ENCODE data around the gene SMOC2. TPM values are rescaled to one million over a fixed set of nuclear protein-coding genes. Genes with fewer than 3 reads are reported as not detected.
"Not testable (repeated sequence)": the region's sequence is repeated elsewhere in the genome, so short reads cannot be mapped to it uniquely, and the experiment has no call there.

The SMOC2 gene
- total RNA-seq, 2 experiments from 2014 or later = not detected

GRCh38 chr6:168530653-168531071 lies 89.7 kb downstream of the SMOC2 start:
- CTCF ChIA-PET = no interaction called here
- no peak overlapping the region for H3K27ac Mint-ChIP-seq
- H3K9me3 Mint-ChIP-seq (ENCODE audit: low read depth) = no peaks in the 10 kb centered on the region
- no peaks in the 10 kb centered on the region for H3K36me3 Mint-ChIP-seq
- H3K4me1 Mint-ChIP-seq = no peaks in the 10 kb centered on the region
- DNase-seq (no peak), ATAC-seq (no peak)
- no peak overlapping the region for H3K4me3 Mint-ChIP-seq
- no peaks in the 10 kb centered on the region for H3K27me3 Mint-ChIP-seq

GRCh38 chr6:168532070-168532469 lies 91.1 kb downstream of the SMOC2 start:
- CTCF ChIA-PET = no interaction called here
- H3K36me3 Mint-ChIP-seq = no peaks in the 10 kb centered on the region
- H3K4me1 Mint-ChIP-seq = no peaks in the 10 kb centered on the region
- DNase-seq = no peak
- no peak overlapping the region for H3K27ac Mint-ChIP-seq
- ATAC-seq = no peak
- H3K27me3 Mint-ChIP-seq = no peaks in the 10 kb centered on the region
- H3K4me3 Mint-ChIP-seq = no peak overlapping the region
- no peaks in the 10 kb centered on the region for H3K9me3 Mint-ChIP-seq (ENCODE audit: low read depth)

GRCh38 chr6:168533414-168533813 lies 92.4 kb downstream of the SMOC2 start:
- H3K4me1 Mint-ChIP-seq = no peaks in the 10 kb centered on the region
- H3K4me3 Mint-ChIP-seq = no peak overlapping the region
- CTCF ChIA-PET = no interaction called here
- no peak for ATAC-seq
- H3K36me3 Mint-ChIP-seq = no peaks in the 10 kb centered on the region
- H3K27ac Mint-ChIP-seq = no peak overlapping the region
- H3K27me3 Mint-ChIP-seq = no peaks in the 10 kb centered on the region
- no peak for DNase-seq
- no peaks in the 10 kb centered on the region for H3K9me3 Mint-ChIP-seq (ENCODE audit: low read depth)

- no peaks in the 10 kb centered on the region for H3K4me1 Mint-ChIP-seq
- no peaks in the 10 kb centered on the region for H3K9me3 Mint-ChIP-seq (ENCODE audit: low read depth)
- CTCF ChIA-PET = no interaction called here
- H3K27me3 Mint-ChIP-seq = no peaks in the 10 kb centered on the region
- H3K4me3 Mint-ChIP-seq = no peak overlapping the region
- ATAC-seq (no peak), DNase-seq (no peak)
- H3K36me3 Mint-ChIP-seq = no peaks in the 10 kb centered on the region
- H3K27ac Mint-ChIP-seq = no peak overlapping the region
These were observed 93.3 kb downstream of the SMOC2 start for GRCh38 chr6:168534265-168534664.

GRCh38 chr6:168535711-168536110 lies 94.7 kb downstream of the SMOC2 start:
- CTCF ChIA-PET = no interaction called here
- ATAC-seq (no peak), DNase-seq (no peak)
- no peak overlapping the region for H3K27ac Mint-ChIP-seq
- H3K9me3 Mint-ChIP-seq (ENCODE audit: low read depth) = no peaks in the 10 kb centered on the region
- no peaks in the 10 kb centered on the region for H3K27me3 Mint-ChIP-seq
- H3K4me3 Mint-ChIP-seq = no peak overlapping the region
- H3K4me1 Mint-ChIP-seq = no peaks in the 10 kb centered on the region
- H3K36me3 Mint-ChIP-seq = no peaks in the 10 kb centered on the region

GRCh38 chr6:168536196-168536595 lies 95.2 kb downstream of the SMOC2 start:
- no peaks in the 10 kb centered on the region for H3K4me1 Mint-ChIP-seq
- H3K36me3 Mint-ChIP-seq = no peaks in the 10 kb centered on the region
- H3K9me3 Mint-ChIP-seq (ENCODE audit: low read depth) = no peaks in the 10 kb centered on the region
- no peak for ATAC-seq
- no peak overlapping the region for H3K4me3 Mint-ChIP-seq
- no peak overlapping the region for H3K27ac Mint-ChIP-seq
- peaks cover 5% of the 10 kb centered on the region for H3K27me3 Mint-ChIP-seq
- no peak for DNase-seq
- CTCF ChIA-PET = no interaction called here

GRCh38 chr6:168536665-168537539 lies 95.9 kb downstream of the SMOC2 start:
- Mint-ChIP-seq H3K27me3 (peaks cover 7% of the 10 kb centered on the region), H3K9me3 (ENCODE audit: low read depth) (no peaks in the 10 kb centered on the region)
- CTCF ChIA-PET = no interaction called here

GRCh38 chr6:168537540-168537884 lies 96.5 kb downstream of the SMOC2 start:
- CTCF ChIA-PET = no interaction called here
- DNase-seq = no peak

More at GRCh38 chr6:168536665-168537539, 95.9 kb downstream of the SMOC2 start:
- H3K4me1 Mint-ChIP-seq = no peaks in the 10 kb centered on the region
- no peak overlapping the region for H3K4me3 Mint-ChIP-seq
- no peaks in the 10 kb centered on the region for H3K36me3 Mint-ChIP-seq
- no peak for DNase-seq
- no peak for ATAC-seq
- H3K27ac Mint-ChIP-seq = no peak overlapping the region

GRCh38 chr6:168538188-168538891 lies 97.4 kb downstream of the SMOC2 start:
- H3K4me1 Mint-ChIP-seq; DNase-seq; ATAC-seq; H3K27me3 Mint-ChIP-seq; CTCF ChIA-PET; H3K9me3 Mint-ChIP-seq (ENCODE audit: low read depth); H3K4me3 Mint-ChIP-seq; H3K27ac Mint-ChIP-seq; H3K36me3 Mint-ChIP-seq: not testable (repeated sequence)

More at GRCh38 chr6:168537540-168537884, 96.5 kb downstream of the SMOC2 start:
- Mint-ChIP-seq H3K4me3 (no peak overlapping the region), H3K4me1 (no peaks in the 10 kb centered on the region), H3K27ac (no peak overlapping the region), H3K9me3 (ENCODE audit: low read depth) (no peaks in the 10 kb centered on the region), H3K27me3 (peaks cover 7% of the 10 kb centered on the region), H3K36me3 (no peaks in the 10 kb centered on the region)
- no peak for ATAC-seq

- no peaks in the 10 kb centered on the region for H3K9me3 Mint-ChIP-seq (ENCODE audit: low read depth)
- no peaks in the 10 kb centered on the region for H3K4me1 Mint-ChIP-seq
- no peak overlapping the region for H3K27ac Mint-ChIP-seq
These were observed 98.2 kb downstream of the SMOC2 start for GRCh38 chr6:168538892-168539811.

GRCh38 chr6:168540713-168541291 lies 99.8 kb downstream of the SMOC2 start:
- Mint-ChIP-seq H3K4me3 (no peak overlapping the region), H3K27ac (no peak overlapping the region), H3K36me3 (no peaks in the 10 kb centered on the region), H3K4me1 (no peaks in the 10 kb centered on the region), H3K27me3 (peaks cover 7% of the 10 kb centered on the region), H3K9me3 (ENCODE audit: low read depth) (no peaks in the 10 kb centered on the region)
- CTCF ChIA-PET = no interaction called here
- ATAC-seq (no peak), DNase-seq (no peak)

More at GRCh38 chr6:168538892-168539811, 98.2 kb downstream of the SMOC2 start:
- DNase-seq (no peak), ATAC-seq (no peak)
- Mint-ChIP-seq H3K27me3 (peaks cover 7% of the 10 kb centered on the region), H3K4me3 (no peak overlapping the region), H3K36me3 (no peaks in the 10 kb centered on the region)
- CTCF ChIA-PET = no interaction called here

GRCh38 chr6:168541307-168541706 lies 100.3 kb downstream of the SMOC2 start:
- no peaks in the 10 kb centered on the region for H3K4me1 Mint-ChIP-seq
- H3K27me3 Mint-ChIP-seq = peaks cover 7% of the 10 kb centered on the region
- DNase-seq (no peak), ATAC-seq (no peak)
- H3K27ac Mint-ChIP-seq = no peak overlapping the region
- no peaks in the 10 kb centered on the region for H3K36me3 Mint-ChIP-seq
- H3K9me3 Mint-ChIP-seq (ENCODE audit: low read depth) = no peaks in the 10 kb centered on the region
- CTCF ChIA-PET = no interaction called here
- no peak overlapping the region for H3K4me3 Mint-ChIP-seq

- no peak overlapping the region for H3K27ac Mint-ChIP-seq
- H3K4me1 Mint-ChIP-seq = no peaks in the 10 kb centered on the region
- H3K9me3 Mint-ChIP-seq (ENCODE audit: low read depth) = no peaks in the 10 kb centered on the region
- ATAC-seq (no peak), DNase-seq (no peak)
- no peak overlapping the region for H3K4me3 Mint-ChIP-seq
- CTCF ChIA-PET = no interaction called here
- H3K36me3 Mint-ChIP-seq = no peaks in the 10 kb centered on the region
- H3K27me3 Mint-ChIP-seq = peaks cover 7% of the 10 kb centered on the region
These were observed 101.3 kb downstream of the SMOC2 start for GRCh38 chr6:168542301-168542700.

Measured in activated CD8-positive, alpha-beta memory T cell treated with anti-CD3 and anti-CD28 coated beads, Interleukin-2, amount 10 ng/mL, durations not matched to agents 7 days and 5 days (primary cell).